Inflammatory macrophage treated with lipopolysaccharide for 1 hour (primary cell): Measurements from ENCODE around the gene STEAP1B.
"Not testable (repeated sequence)": the region's sequence is repeated elsewhere in the genome, so short reads cannot be mapped to it uniquely, and the experiment has no call there.

Source experiments
- DNase-seq, 2 donors: peaks; one replicate each; pipeline ENCODE4 v3.0.0-alpha.2; 2020 to 2022

The STEAP1B gene

GRCh38 chr7:22452142-22452959 lies 47.6 kb downstream of the STEAP1B start:
- peak in 1 of 2 donors; percentile 42 for DNase-seq

- DNase-seq = peak in 1 of 2 donors; percentile 4
Measured at GRCh38 chr7:22450013-22450412, 50.0 kb downstream of the STEAP1B start.

- no peak for DNase-seq
Measured at GRCh38 chr7:22447762-22448161, 52.2 kb downstream of the STEAP1B start.

GRCh38 chr7:22447008-22447407 lies 53.0 kb downstream of the STEAP1B start:
- no peak for DNase-seq

GRCh38 chr7:22445853-22446252 lies 54.1 kb downstream of the STEAP1B start:
- no peak for DNase-seq

- DNase-seq = no peak
Measured at GRCh38 chr7:22445140-22445743, 54.7 kb downstream of the STEAP1B start.

GRCh38 chr7:22444181-22444971 lies 55.6 kb downstream of the STEAP1B start:
- no peak for DNase-seq

GRCh38 chr7:22443370-22444180 lies 56.4 kb downstream of the STEAP1B start:
- DNase-seq = peak in 1 of 2 donors; percentile 4

GRCh38 chr7:22442882-22443369 lies 57.1 kb downstream of the STEAP1B start:
- DNase-seq = no peak

- no peak for DNase-seq
Measured at GRCh38 chr7:22442187-22442881, 57.7 kb downstream of the STEAP1B start.

GRCh38 chr7:22441157-22441556 lies 58.8 kb downstream of the STEAP1B start:
- no peak for DNase-seq

GRCh38 chr7:22438994-22439393 lies 61.0 kb downstream of the STEAP1B start:
- DNase-seq = no peak

GRCh38 chr7:22436552-22436951 lies 63.4 kb downstream of the STEAP1B start:
- not testable (repeated sequence) for DNase-seq

GRCh38 chr7:22435720-22436119 lies 64.3 kb downstream of the STEAP1B start:
- no peak for DNase-seq

GRCh38 chr7:22435105-22435504 lies 64.9 kb downstream of the STEAP1B start:
- no peak for DNase-seq

GRCh38 chr7:22433710-22434460 lies 66.1 kb downstream of the STEAP1B start:
- no peak for DNase-seq

- DNase-seq = not testable (repeated sequence)
Measured at GRCh38 chr7:22433165-22433700, 66.8 kb downstream of the STEAP1B start.

- DNase-seq = no peak
Measured at GRCh38 chr7:22432203-22432718, 67.7 kb downstream of the STEAP1B start.

- no peak for DNase-seq
Measured at GRCh38 chr7:22430457-22430856, 69.5 kb downstream of the STEAP1B start.

GRCh38 chr7:22429386-22429785 lies 70.6 kb downstream of the STEAP1B start:
- no peak for DNase-seq

- no peak for DNase-seq
Measured at GRCh38 chr7:22427855-22428254, 72.1 kb downstream of the STEAP1B start.
